HepG2 (cell line): ENCODE results near the gene LITAFD. TPM values are rescaled to one million over a fixed set of nuclear protein-coding genes. Genes with fewer than 3 reads are reported as not detected.
A peak's percentile ranks its signal among the peaks of the same experiment; 100 is the strongest.

ENCODE experiments used
- AHR ChIP-seq: IDR thresholded peaks from 2 replicates; pipeline ENCODE4 v1.6.1; 2018; ENCODE audit warnings: missing genetic modification reagents, missing compliant biosample characterization
- CBX5 ChIP-seq: sonication (generic); formaldehyde crosslinking; IDR thresholded peaks from 2 replicates; pipeline ENCODE4 v1.4.0; 2020; ENCODE audit warnings: missing genetic modification reagents, borderline replicate concordance
- HNRNPL ChIP-seq: fragments of 200-400 bp; formaldehyde crosslinking; IDR thresholded peaks from 2 replicates; pipeline ENCODE4 v1.6.1; 2017; ENCODE audit warnings: mild to moderate bottlenecking, low read depth, low read length
- MYPOP ChIP-seq: sonication (generic); formaldehyde crosslinking; IDR thresholded peaks from 2 replicates; pipeline ENCODE4 v1.8.1; 2023; ENCODE audit warnings: mild to moderate bottlenecking, moderate library complexity, missing genetic modification reagents
- NPAS2 ChIP-seq: sonication (generic); formaldehyde crosslinking; IDR thresholded peaks from 2 replicates; pipeline ENCODE4 v1.8.0; 2022; ENCODE audit warnings: mild to moderate bottlenecking, missing genetic modification reagents, borderline replicate concordance
- ONECUT2 ChIP-seq: sonication (generic); formaldehyde crosslinking; IDR thresholded peaks from 2 replicates; pipeline ENCODE4 v1.4.0; 2020; ENCODE audit warnings: missing genetic modification reagents
- PCBP1 ChIP-seq: fragments of 200-400 bp; formaldehyde crosslinking; IDR thresholded peaks from 2 replicates; pipeline ENCODE4 v1.6.1; 2017; ENCODE audit warnings: mild to moderate bottlenecking, low read depth, low read length, borderline replicate concordance
- POLR2AphosphoS5 ChIP-seq: IDR thresholded peaks from 2 replicates; pipeline ENCODE4 v1.6.1; 2012; ENCODE audit warnings: low read depth, low read length
- RORA ChIP-seq: sonication (generic); formaldehyde crosslinking; IDR thresholded peaks from 2 replicates; pipeline ENCODE4 v1.5.0; 2020; ENCODE audit warnings: mild to moderate bottlenecking, missing genetic modification reagents, moderate library complexity
- THRA ChIP-seq: sonication (generic); formaldehyde crosslinking; IDR thresholded peaks from 2 replicates; pipeline ENCODE4 v1.4.0; 2020; ENCODE audit warnings: missing genetic modification reagents, borderline replicate concordance
- ZBTB1 ChIP-seq: sonication (generic); formaldehyde crosslinking; IDR thresholded peaks from 2 replicates; pipeline ENCODE4 v1.4.0; 2020; ENCODE audit warnings: missing genetic modification reagents, borderline replicate concordance
- ZBTB2 ChIP-seq: sonication (generic); formaldehyde crosslinking; IDR thresholded peaks from 2 replicates; pipeline ENCODE4 v1.8.0; 2022; ENCODE audit warnings: low read depth, missing genetic modification reagents
- ZNF235 ChIP-seq: sonication (generic); formaldehyde crosslinking; IDR thresholded peaks from 2 replicates; pipeline ENCODE4 v1.8.1; 2023; ENCODE audit warnings: mild to moderate bottlenecking, missing genetic modification reagents, borderline replicate concordance
- ZNF280D ChIP-seq: sonication (generic); formaldehyde crosslinking; IDR thresholded peaks from 2 replicates; pipeline ENCODE4 v1.5.1; 2020; ENCODE audit warnings: mild to moderate bottlenecking, missing genetic modification reagents
- ZNF343 ChIP-seq: sonication (generic); formaldehyde crosslinking; IDR thresholded peaks from 2 replicates; pipeline ENCODE4 v1.4.0; 2020; ENCODE audit warnings: mild to moderate bottlenecking, missing genetic modification reagents
- ZNF512B ChIP-seq: sonication (generic); formaldehyde crosslinking; IDR thresholded peaks from 2 replicates; pipeline ENCODE4 v1.5.1; 2020; ENCODE audit warnings: missing genetic modification reagents, mild to moderate bottlenecking, borderline replicate concordance
- ZNF564 ChIP-seq: sonication (generic); formaldehyde crosslinking; IDR thresholded peaks from 2 replicates; pipeline ENCODE4 v1.8.1; 2023; ENCODE audit warnings: mild to moderate bottlenecking, missing genetic modification reagents
- ZNF709 ChIP-seq: sonication (generic); formaldehyde crosslinking; IDR thresholded peaks from 2 replicates; pipeline ENCODE4 v1.5.0; 2020; ENCODE audit warnings: mild to moderate bottlenecking, missing genetic modification reagents
- ZNF749 ChIP-seq: sonication (generic); formaldehyde crosslinking; IDR thresholded peaks from 2 replicates; pipeline ENCODE4 v1.8.0; 2022; ENCODE audit warnings: mild to moderate bottlenecking, missing genetic modification reagents, moderate library complexity, borderline replicate concordance
- polyA plus RNA-seq, 8 experiments: library from polyadenylated mRNA; depleted of rRNA in 3 of 8; stranded (reverse) in 7 of 8; unstranded in 1 of 8; fragments of >200 nt; fragmentation: Illumina TruSeq in 4 of 8; extraction: Trizol in 4 of 8; gene quantifications; 2 replicates each; pipeline versions ENCODE4 v1.2.1 to v1.2.3, GENCODE V29; 2011 to 2016; ENCODE audit warnings: low read depth in 4 of 8, missing spikeins in 1 of 8, mixed read lengths in 1 of 8; ENCODE audit not compliant: insufficient read depth in 1 of 8
- total RNA-seq, 5 experiments: library from RNA; depleted of rRNA; stranded (reverse); fragments of >200 nt; fragmentation: Illumina TruSeq; extraction: Trizol; gene quantifications; 2 replicates each; pipeline ENCODE4 v1.2.3, GENCODE V29; 2016; ENCODE audit warnings: low read depth in 1 of 5

The LITAFD gene
- total and polyA plus RNA-seq, 2 of the 13 experiments (the other 11 are each of a cell fraction or from before 2014, with no cell fraction given): not detected

GRCh38 chr16:8864480-8865110 lies 17.6 kb upstream of the LITAFD start (continued):
- TF ChIP-seq ZNF512B (CRISPR knock-in tag) (peak; percentile 2; the same call in 1 of the 2 replicates), MYPOP (CRISPR knock-in tag) (0 out of 2 replicates have a peak, but pooled peaks have one; percentile 19), ZBTB2 (no peak), ZNF749 (no peak), ZNF235 (CRISPR knock-in tag) (no peak), CBX5 (CRISPR knock-in tag) (no peak), ZNF280D (CRISPR knock-in tag) (no peak), PCBP1 (peak; percentile 86; the same call in 1 of the 2 replicates), THRA (CRISPR knock-in tag) (no peak), ZBTB1 (CRISPR knock-in tag) (no peak), ZNF564 (CRISPR knock-in tag) (0 out of 2 replicates have a peak, but pooled peaks have one; percentile 20), ONECUT2 (CRISPR knock-in tag) (peak; percentile 25; the same call in 1 of the 2 replicates), AHR (CRISPR knock-in tag) (peak; percentile 37; the same call in 1 of the 2 replicates), HNRNPL (peak; percentile 60; the same call in 1 of the 2 replicates), ZNF343 (no peak), RORA (no peak), NPAS2 (CRISPR knock-in tag) (no peak), ZNF709 (CRISPR knock-in tag) (no peak), POLR2AphosphoS5 (no peak)
